Measurements from ENCODE around the gene ANKS1B. TPM values are rescaled to one million over a fixed set of nuclear protein-coding genes. Genes with fewer than 3 reads are reported as not detected.

Gene ANKS1B
- total RNA-seq, 4 donors from 2014 or later: 14.0 to 38.4 (median 28.6) TPM

- TF ChIP-seq POLR2A (IDR thresholded peaks at IDR 0.05) (no peak), EP300 (IDR thresholded peaks at IDR 0.05) (no peak), CTCF (IDR thresholded peaks at IDR 0.05) (no peak)
Observed at GRCh38 chr12:99558109-99558508, 426.6 kb downstream of the ANKS1B start.

GRCh38 chr12:99553461-99553860 is 431.3 kb downstream of the ANKS1B start:
- Histone ChIP-seq H3K27ac (no peak overlapping the region), H3K9me3 (peaks cover 0 to 5% (median 0%) of the 10 kb centered on the region in 4 donors), H3K27me3 (no peaks in the 10 kb centered on the region), H3K36me3 (no peaks in the 10 kb centered on the region), H3K4me3 (no peak overlapping the region), H3K4me1 (no peaks in the 10 kb centered on the region)
- no peak for DNase-seq (ENCODE audit: low spot score in 2 of 2)
- WGBS, 2 donors: 76 to 78% methylated on average over 3 of the region's 3 CpGs
- no peak for TF ChIP-seq CTCF (IDR thresholded peaks at IDR 0.05)
- TF ChIP-seq POLR2A (IDR thresholded peaks at IDR 0.05): no peak
- no peak for TF ChIP-seq EP300 (IDR thresholded peaks at IDR 0.05)

More at GRCh38 chr12:99558109-99558508, 426.6 kb downstream of the ANKS1B start:
- Histone ChIP-seq H3K4me1 (no peaks in the 10 kb centered on the region), H3K4me3 (no peak overlapping the region), H3K27ac (no peak overlapping the region), H3K27me3 (no peaks in the 10 kb centered on the region), H3K36me3 (no peaks in the 10 kb centered on the region), H3K9me3 (peaks cover 0 to 8% (median 0%) of the 10 kb centered on the region in 4 donors)
- 88 to 96% methylated on average over 7 of the region's 7 CpGs for WGBS, 2 donors
- no peak for DNase-seq (ENCODE audit: low spot score in 2 of 2)

GRCh38 chr12:99552022-99552421 is 432.7 kb downstream of the ANKS1B start:
- Histone ChIP-seq H3K27ac (no peak overlapping the region), H3K4me1 (no peaks in the 10 kb centered on the region), H3K27me3 (no peaks in the 10 kb centered on the region), H3K4me3 (no peak overlapping the region), H3K36me3 (no peaks in the 10 kb centered on the region), H3K9me3 (no peaks in the 10 kb centered on the region)
- WGBS, 2 donors: 77 to 80% methylated on average over 1 of the region's 1 CpG
- TF ChIP-seq CTCF (IDR thresholded peaks at IDR 0.05) (no peak), POLR2A (IDR thresholded peaks at IDR 0.05) (no peak), EP300 (IDR thresholded peaks at IDR 0.05) (no peak)
- DNase-seq (ENCODE audit: low spot score in 2 of 2): no peak

- no peak overlapping the region for H3K4me3 ChIP-seq
- H3K27ac ChIP-seq: no peak overlapping the region
- H3K36me3 ChIP-seq: no peaks in the 10 kb centered on the region
- H3K27me3 ChIP-seq: no peaks in the 10 kb centered on the region
- 86 to 91% methylated on average over 5 of the region's 5 CpGs for WGBS, 2 donors
- DNase-seq (ENCODE audit: low spot score in 2 of 2): no peak
- no peaks in the 10 kb centered on the region for H3K4me1 ChIP-seq
- TF ChIP-seq POLR2A (IDR thresholded peaks at IDR 0.05) (no peak), CTCF (IDR thresholded peaks at IDR 0.05) (no peak)
- H3K9me3 ChIP-seq: no peaks in the 10 kb centered on the region
Observed at GRCh38 chr12:99549651-99550050, 435.1 kb downstream of the ANKS1B start.

- H3K9me3 ChIP-seq: no peaks in the 10 kb centered on the region
- H3K36me3 ChIP-seq: no peaks in the 10 kb centered on the region
- H3K4me1 ChIP-seq: no peaks in the 10 kb centered on the region
- DNase-seq (ENCODE audit: low spot score in 2 of 2): no peak
- H3K27me3 ChIP-seq: no peaks in the 10 kb centered on the region
- TF ChIP-seq POLR2A (IDR thresholded peaks at IDR 0.05) (no peak), CTCF (IDR thresholded peaks at IDR 0.05) (no peak), EP300 (IDR thresholded peaks at IDR 0.05) (no peak)
- WGBS, 2 donors: 87 to 92% methylated on average over 1 of the region's 1 CpG
- H3K27ac ChIP-seq: no peak overlapping the region
- H3K4me3 ChIP-seq: no peak overlapping the region
Observed at GRCh38 chr12:99549196-99549595, 435.5 kb downstream of the ANKS1B start.
